Small intestine (tissue), 7 donors: ENCODE data around the gene PLEKHH1. TPM values are rescaled to one million over a fixed set of nuclear protein-coding genes. Genes with fewer than 3 reads are reported as not detected.
A peak's percentile ranks its signal among the peaks of the same experiment; 100 is the strongest.

Experiments used
- DNase-seq, 2 donors: peaks; one replicate each; pipeline versions ENCODE4 v3.0.0 to v3.0.0-alpha.2; 2013
- FAIRE-seq: peaks from 2 replicates; lab custom pipeline; 2012; peaks lifted over from hg19 to GRCh38; lab: Jason Lieb, UNC
- H3K27ac ChIP-seq, 3 donors: one replicate each; pipeline ENCODE4 v1.5.1; 2013; ENCODE audit warnings: low read length in 2 of 3, mild to moderate bottlenecking in 2 of 3, control low read depth in 1 of 3, inconsistent platforms in 1 of 3, low read depth in 1 of 3, moderate library complexity in 1 of 3
- H3K27me3 ChIP-seq, 3 donors: one replicate each; pipeline ENCODE4 v1.6.1; 2013; ENCODE audit warnings: low read length in 3 of 3, inconsistent platforms in 1 of 3; ENCODE audit not compliant: control insufficient read depth in 3 of 3, insufficient read depth in 3 of 3
- H3K36me3 ChIP-seq, 3 donors: one replicate each; pipeline ENCODE4 v1.6.1; 2013; ENCODE audit warnings: low read length in 3 of 3, inconsistent platforms in 1 of 3, low read depth in 1 of 3, mild to moderate bottlenecking in 1 of 3, moderate library complexity in 1 of 3; ENCODE audit not compliant: control insufficient read depth in 3 of 3, insufficient read depth in 2 of 3
- H3K4me1 ChIP-seq, 3 donors: one replicate each; pipeline ENCODE4 v1.6.1; 2013; ENCODE audit warnings: low read length in 2 of 3, inconsistent platforms in 1 of 3, low read depth in 1 of 3, mild to moderate bottlenecking in 1 of 3, moderate library complexity in 1 of 3; ENCODE audit not compliant: control insufficient read depth in 3 of 3, insufficient read depth in 2 of 3
- H3K4me3 ChIP-seq, 3 donors: one replicate each; pipeline ENCODE4 v1.5.1; 2013; ENCODE audit warnings: low read length in 3 of 3, control low read depth in 1 of 3, inconsistent platforms in 1 of 3, low read depth in 1 of 3, mild to moderate bottlenecking in 1 of 3, moderate library complexity in 1 of 3
- H3K9me3 ChIP-seq, 2 donors: one replicate each; pipeline ENCODE4 v1.6.1; 2013; ENCODE audit warnings: low read depth in 1 of 2, low read length in 1 of 2; ENCODE audit not compliant: control insufficient read depth in 2 of 2, insufficient read depth in 1 of 2
- WGBS, 3 donors: extraction: QIAGEN DNeasy Blood & Tissue Kit; methylation state at CpG; one replicate each; pipeline ENCODE4 v1.1.7; 2013; 5-methylcytosine and 5-hydroxymethylcytosine counted together
- polyA plus RNA-seq, 4 donors: library from polyadenylated mRNA; stranded (reverse) in 3 of 4; unstranded in 1 of 4; fragments of 200-250 nt in 3 of 4; fragments of 120-200 nt in 1 of 4; gene quantifications; one replicate each; pipeline versions ENCODE4 v1.2.1 to v1.2.3, GENCODE V29; 2013
- donor health status: healthy with polysubstance abuse.
- donor health status: control.
- donor health status: control.
- donor health status: Bipolar disorder and iron deficiency.
- donor health status: healthy.

Gene PLEKHH1
- polyA plus RNA-seq, 4 donors: 21.5 to 87.2 (median 47.5) TPM

- H3K4me1 ChIP-seq: peaks cover 0 to 2% (median 0%) of the 10 kb centered on the region in 3 donors
- peaks cover 0 to 19% (median 2%) of the 10 kb centered on the region in 3 donors for H3K36me3 ChIP-seq
- FAIRE-seq (no peak), DNase-seq (no peak)
- H3K4me3 ChIP-seq: no peak overlapping the region
- no peaks in the 10 kb centered on the region for H3K27me3 ChIP-seq
- H3K9me3 ChIP-seq: peaks cover 0 to 21% of the 10 kb centered on the region in 2 donors
- 92 to 98% (median 97%) methylated on average over 3 of the region's 3 CpGs for WGBS, 3 donors
- no peak overlapping the region for H3K27ac ChIP-seq
These were observed 41.8 kb upstream of the PLEKHH1 start for GRCh38 chr14:67491285-67491684.

- FAIRE-seq (no peak), DNase-seq (no peak)
- H3K4me3 ChIP-seq: no peak overlapping the region
- WGBS, 3 donors: 57 to 74% (median 66%) methylated on average over 9 of the region's 9 CpGs
- peaks cover 0 to 14% (median 0%) of the 10 kb centered on the region in 3 donors for H3K36me3 ChIP-seq
- H3K9me3 ChIP-seq: peaks cover 0 to 21% of the 10 kb centered on the region in 2 donors
- no peaks in the 10 kb centered on the region for H3K27me3 ChIP-seq
- peaks cover 0 to 2% (median 0%) of the 10 kb centered on the region in 3 donors for H3K4me1 ChIP-seq
- H3K27ac ChIP-seq: no peak overlapping the region
These were observed 41.2 kb upstream of the PLEKHH1 start for GRCh38 chr14:67491741-67492507.

DNA sequence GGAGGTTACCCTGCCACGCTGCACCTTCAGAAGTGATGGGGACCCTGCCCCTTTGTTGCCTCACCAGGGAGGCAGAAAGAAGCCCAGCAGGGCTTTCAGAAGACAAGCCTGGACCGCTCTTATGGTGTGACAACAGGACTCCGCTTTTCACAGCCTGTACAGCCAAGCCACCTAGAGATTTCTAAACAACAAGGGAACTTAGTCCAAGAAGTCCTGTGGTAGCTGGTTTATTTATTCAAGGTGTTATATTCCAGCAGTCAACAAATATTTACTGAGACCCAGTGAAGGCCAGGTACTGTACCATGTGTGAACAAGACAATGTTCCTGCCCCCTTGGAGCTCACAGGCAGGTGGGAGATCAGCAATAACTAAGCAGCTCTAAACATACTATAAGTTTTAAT is 40.6 kb upstream of the PLEKHH1 start:
- Histone ChIP-seq H3K9me3 (peaks cover 0 to 21% of the 10 kb centered on the region in 2 donors), H3K36me3 (peaks cover 0 to 11% (median 0%) of the 10 kb centered on the region in 3 donors), H3K27ac (no peak overlapping the region), H3K4me1 (peaks cover 0 to 2% (median 1%) of the 10 kb centered on the region in 3 donors), H3K27me3 (no peaks in the 10 kb centered on the region), H3K4me3 (no peak overlapping the region)
- FAIRE-seq: no peak
- WGBS, 3 donors: 91 to 96% (median 93%) methylated on average over 3 of the region's 3 CpGs
- no peak for DNase-seq

- no peak for FAIRE-seq
- peaks cover 0 to 2% (median 2%) of the 10 kb centered on the region in 3 donors for H3K4me1 ChIP-seq
- no peak overlapping the region for H3K4me3 ChIP-seq
- H3K27me3 ChIP-seq: no peaks in the 10 kb centered on the region
- 94 to 95% (median 95%) methylated on average over 8 of the region's 8 CpGs for WGBS, 3 donors
- H3K9me3 ChIP-seq: peaks cover 0 to 21% of the 10 kb centered on the region in 2 donors
- peaks cover 0 to 8% (median 0%) of the 10 kb centered on the region in 3 donors for H3K36me3 ChIP-seq
- no peak for DNase-seq
- H3K27ac ChIP-seq: no peak overlapping the region
These were observed 39.9 kb upstream of the PLEKHH1 start for GRCh38 chr14:67493092-67493717.

DNA sequence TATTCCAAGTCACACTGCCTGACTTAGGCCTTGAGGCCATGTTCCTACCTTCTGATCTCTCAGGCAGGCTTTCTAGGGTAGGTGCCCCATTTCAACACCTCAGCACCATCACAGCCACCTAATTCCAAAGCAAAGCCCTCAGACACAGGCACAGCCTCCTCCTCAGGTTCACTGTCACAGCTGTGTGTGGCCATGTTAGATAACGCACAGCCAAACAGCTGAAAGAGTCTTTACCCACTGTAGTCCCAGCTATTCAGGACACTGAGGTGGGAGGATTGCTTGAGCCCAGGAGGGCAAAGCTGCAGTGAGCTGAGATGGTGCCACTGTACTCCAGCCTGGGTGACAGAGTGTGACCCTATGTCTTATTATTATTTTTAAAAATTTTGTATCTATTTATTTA is 37.3 kb upstream of the PLEKHH1 start:
- WGBS, 3 donors: 95 to 100% (median 99%) methylated on average over 1 of the region's 1 CpG
- peaks cover 0 to 3% (median 0%) of the 10 kb centered on the region in 3 donors for H3K36me3 ChIP-seq
- H3K27me3 ChIP-seq: no peaks in the 10 kb centered on the region
- FAIRE-seq (no peak), DNase-seq (no peak)
- H3K4me3 ChIP-seq: no peak overlapping the region
- peaks cover 0 to 2% (median 0%) of the 10 kb centered on the region in 3 donors for H3K4me1 ChIP-seq
- no peak overlapping the region for H3K27ac ChIP-seq
- peaks cover 0 to 21% of the 10 kb centered on the region in 2 donors for H3K9me3 ChIP-seq

- Histone ChIP-seq H3K9me3 (peaks cover 0 to 21% of the 10 kb centered on the region in 2 donors), H3K4me1 (peaks cover 0 to 2% (median 0%) of the 10 kb centered on the region in 3 donors), H3K27ac (no peak overlapping the region), H3K4me3 (no peak overlapping the region), H3K36me3 (peaks cover 0 to 2% (median 0%) of the 10 kb centered on the region in 3 donors), H3K27me3 (no peaks in the 10 kb centered on the region)
- WGBS, 3 donors: 84 to 95% (median 92%) methylated on average over 13 of the region's 13 CpGs
- FAIRE-seq (no peak), DNase-seq (no peak)
These were observed 35.9 kb upstream of the PLEKHH1 start for GRCh38 chr14:67497216-67497615.

DNA sequence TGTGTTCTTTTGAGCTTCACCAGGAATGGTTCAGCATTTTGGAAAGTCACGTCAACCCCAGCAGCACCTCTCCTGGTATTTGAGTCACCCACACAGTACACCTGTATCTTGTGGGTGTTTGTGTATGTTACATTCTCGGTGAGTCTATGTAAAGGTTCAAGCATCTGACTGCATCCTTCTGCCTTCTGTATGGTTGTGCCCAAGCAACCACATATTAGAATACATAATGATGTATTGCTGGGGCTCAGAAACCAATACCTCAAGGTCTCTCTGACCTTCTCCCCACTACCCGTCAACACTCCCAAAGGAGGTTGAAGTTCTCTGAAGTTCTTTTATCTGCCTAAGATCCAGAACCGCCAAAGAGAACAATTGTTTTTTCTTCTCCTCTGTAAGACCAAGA is 35.4 kb upstream of the PLEKHH1 start:
- peaks cover 0 to 20% of the 10 kb centered on the region in 2 donors for H3K9me3 ChIP-seq
- H3K4me1 ChIP-seq: peaks cover 0 to 2% (median 0%) of the 10 kb centered on the region in 3 donors
- H3K27me3 ChIP-seq: no peaks in the 10 kb centered on the region
- H3K27ac ChIP-seq: no peak overlapping the region
- no peak overlapping the region for H3K4me3 ChIP-seq
- DNase-seq (peak in 1 of 2 donors; percentile 12), FAIRE-seq (no peak)
- H3K36me3 ChIP-seq: no peaks in the 10 kb centered on the region
- WGBS, 3 donors: 38 to 67% (median 47%) methylated on average over 4 of the region's 4 CpGs

DNA sequence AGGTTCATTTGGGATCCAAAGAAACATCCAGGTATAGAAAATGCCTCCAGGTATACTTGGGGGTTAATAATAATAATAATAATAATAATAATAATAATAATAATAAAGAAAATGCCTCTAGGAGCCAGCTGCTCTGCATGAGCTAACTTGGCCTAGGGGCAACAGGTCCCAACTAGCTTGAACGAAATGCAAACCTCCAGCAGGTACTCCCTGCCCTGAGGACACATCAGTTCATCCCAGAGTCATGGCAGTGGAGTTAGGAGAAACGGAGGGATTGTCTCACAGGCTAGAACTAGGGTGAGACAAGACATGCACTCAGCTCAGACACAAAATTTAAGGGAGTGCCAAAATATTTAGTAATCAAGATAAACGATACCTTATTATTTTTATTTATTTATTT is 32.1 kb upstream of the PLEKHH1 start:
- no peaks in the 10 kb centered on the region for H3K27me3 ChIP-seq
- FAIRE-seq: no peak
- H3K36me3 ChIP-seq: peaks cover 0 to 6% (median 0%) of the 10 kb centered on the region in 3 donors
- no peaks in the 10 kb centered on the region for H3K9me3 ChIP-seq
- no peak overlapping the region for H3K27ac ChIP-seq
- 84 to 94% (median 88%) methylated on average over 3 of the region's 3 CpGs for WGBS, 3 donors
- H3K4me1 ChIP-seq: peaks cover 0 to 2% (median 0%) of the 10 kb centered on the region in 3 donors
- no peak for DNase-seq
- H3K4me3 ChIP-seq: no peak overlapping the region
